Endothelial cell (in vitro differentiated cells): ENCODE data around the gene PTK7. TPM values are rescaled to one million over a fixed set of nuclear protein-coding genes. Genes with fewer than 3 reads are reported as not detected.

ENCODE experiments used
- DNase-seq: peaks from one replicate; pipeline ENCODE4 v3.0.0; 2021; ENCODE audit warnings: low spot score
- H3K27ac Mint-ChIP-seq: one replicate; pipeline ENCODE4 v1.8.0; 2021; ENCODE audit warnings: mixed read lengths, inconsistent platforms; ENCODE audit not compliant: unreplicated experiment
- H3K27me3 Mint-ChIP-seq: one replicate; pipeline ENCODE4 v1.8.0; 2021; ENCODE audit warnings: mild to moderate bottlenecking, moderate library complexity, mixed read lengths, inconsistent platforms; ENCODE audit not compliant: unreplicated experiment
- H3K36me3 Mint-ChIP-seq: one replicate; pipeline ENCODE4 v1.8.0; 2021; ENCODE audit warnings: mild to moderate bottlenecking, low read depth, mixed read lengths, inconsistent platforms; ENCODE audit not compliant: unreplicated experiment
- H3K4me1 Mint-ChIP-seq: one replicate; pipeline ENCODE4 v1.8.0; 2021; ENCODE audit warnings: mild to moderate bottlenecking, mixed read lengths, inconsistent platforms; ENCODE audit not compliant: unreplicated experiment
- H3K4me3 Mint-ChIP-seq: one replicate; pipeline ENCODE4 v1.8.0; 2021; ENCODE audit warnings: mild to moderate bottlenecking, mixed read lengths, inconsistent platforms; ENCODE audit not compliant: unreplicated experiment
- H3K9me3 Mint-ChIP-seq: one replicate; pipeline ENCODE4 v1.8.0; 2021; ENCODE audit warnings: mixed read lengths, inconsistent platforms; ENCODE audit not compliant: unreplicated experiment
- total RNA-seq: library from RNA; stranded (reverse); fragmentation: NEBNext Ultra II Directional; extraction: Animal tissue kit (Norgen Biotek cat#: 25700); gene quantifications from one replicate; pipeline ENCODE4 v1.2.1, GENCODE V29; 2021; ENCODE audit not compliant: unreplicated experiment
- TF ChIP-seq, protein P1 (sequence below): fragments of 200-600 bp; sonication (generic); IDR thresholded peaks from one replicate; pipeline ENCODE4 v1.5.0; 2021; ENCODE audit warnings: antibody characterized with exemption; ENCODE audit not compliant: unreplicated experiment

PTK7 gene
- total RNA-seq, 1 donor from 2014 or later, result 208 TPM

GRCh38 chr6:43093436-43094289 lies 17.5 kb downstream of the PTK7 start:
- no peak for DNase-seq
- Mint-ChIP-seq H3K4me3 (peak overlapping the region; percentile 59), H3K9me3 (no peaks in the 10 kb centered on the region), H3K27me3 (peaks cover 2% of the 10 kb centered on the region), H3K36me3 (peaks cover 8% of the 10 kb centered on the region), H3K27ac (peak overlapping the region; percentile 37), H3K4me1 (peaks cover 70% of the 10 kb centered on the region)
- TF ChIP-seq, protein P1, sequence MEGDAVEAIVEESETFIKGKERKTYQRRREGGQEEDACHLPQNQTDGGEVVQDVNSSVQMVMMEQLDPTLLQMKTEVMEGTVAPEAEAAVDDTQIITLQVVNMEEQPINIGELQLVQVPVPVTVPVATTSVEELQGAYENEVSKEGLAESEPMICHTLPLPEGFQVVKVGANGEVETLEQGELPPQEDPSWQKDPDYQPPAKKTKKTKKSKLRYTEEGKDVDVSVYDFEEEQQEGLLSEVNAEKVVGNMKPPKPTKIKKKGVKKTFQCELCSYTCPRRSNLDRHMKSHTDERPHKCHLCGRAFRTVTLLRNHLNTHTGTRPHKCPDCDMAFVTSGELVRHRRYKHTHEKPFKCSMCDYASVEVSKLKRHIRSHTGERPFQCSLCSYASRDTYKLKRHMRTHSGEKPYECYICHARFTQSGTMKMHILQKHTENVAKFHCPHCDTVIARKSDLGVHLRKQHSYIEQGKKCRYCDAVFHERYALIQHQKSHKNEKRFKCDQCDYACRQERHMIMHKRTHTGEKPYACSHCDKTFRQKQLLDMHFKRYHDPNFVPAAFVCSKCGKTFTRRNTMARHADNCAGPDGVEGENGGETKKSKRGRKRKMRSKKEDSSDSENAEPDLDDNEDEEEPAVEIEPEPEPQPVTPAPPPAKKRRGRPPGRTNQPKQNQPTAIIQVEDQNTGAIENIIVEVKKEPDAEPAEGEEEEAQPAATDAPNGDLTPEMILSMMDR, result no peak

DNA sequence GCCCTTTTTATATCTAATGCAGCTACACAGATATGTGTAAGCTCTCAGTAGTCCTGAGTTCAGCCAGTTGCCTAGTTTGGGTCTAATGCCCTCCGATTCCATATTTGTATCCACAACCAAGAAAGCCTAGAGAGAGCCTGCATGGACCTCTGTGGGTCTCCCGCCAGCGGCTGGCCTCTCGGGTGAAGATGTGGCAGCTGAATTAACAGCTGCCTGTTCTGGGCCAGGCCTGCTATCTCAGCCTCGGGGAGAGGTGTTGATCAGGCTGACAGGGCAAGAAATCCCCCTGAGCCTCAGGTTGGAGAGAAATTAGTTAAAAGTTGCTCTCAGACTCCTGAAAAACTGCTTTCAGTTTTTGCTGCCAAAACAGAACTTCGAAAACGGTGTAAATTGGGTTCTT lies 19.8 kb downstream of the PTK7 start:
- no peak overlapping the region for H3K4me3 Mint-ChIP-seq
- H3K4me1 Mint-ChIP-seq, result peaks cover 49% of the 10 kb centered on the region
- TF ChIP-seq, protein P1, result no peak
- no peak for DNase-seq
- H3K9me3 Mint-ChIP-seq, result no peaks in the 10 kb centered on the region
- H3K27ac Mint-ChIP-seq, result peak overlapping the region; percentile 74
- H3K36me3 Mint-ChIP-seq, result peaks cover 8% of the 10 kb centered on the region
- H3K27me3 Mint-ChIP-seq, result no peaks in the 10 kb centered on the region

DNA sequence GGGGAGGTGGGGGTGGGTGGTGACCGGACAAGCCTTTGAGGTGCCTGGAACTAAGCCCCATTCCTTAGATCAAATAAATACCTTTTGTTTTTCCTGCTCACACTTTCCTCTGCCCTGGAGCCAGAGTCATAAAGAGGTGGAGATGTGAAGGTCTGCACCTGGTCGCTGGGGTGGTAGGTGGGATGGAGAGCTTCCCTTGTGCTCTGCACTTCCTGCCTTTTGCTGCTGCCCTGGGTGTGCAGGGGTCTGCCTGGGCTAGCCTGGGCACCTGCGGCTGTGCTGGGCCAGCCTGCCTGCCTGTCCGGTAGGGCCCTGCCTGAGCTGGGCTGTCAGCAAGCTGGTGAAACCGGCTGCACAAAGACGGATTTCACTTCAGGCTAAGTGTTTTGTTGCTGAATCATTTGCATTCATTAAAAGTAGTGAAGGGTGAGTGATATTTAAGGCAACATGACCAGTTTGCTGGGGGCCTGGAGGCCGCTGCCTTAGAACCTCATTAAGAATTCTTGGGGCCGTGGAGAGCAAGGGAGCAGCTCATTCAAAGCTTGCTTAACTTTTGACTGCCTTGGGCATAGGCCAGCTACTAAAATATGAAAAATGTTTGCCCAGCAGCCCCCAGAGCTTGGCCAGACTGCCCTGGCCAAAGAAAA lies 20.5 kb downstream of the PTK7 start:
- Mint-ChIP-seq H3K4me1 (peaks cover 48% of the 10 kb centered on the region), H3K4me3 (no peak overlapping the region), H3K9me3 (no peaks in the 10 kb centered on the region), H3K27me3 (no peaks in the 10 kb centered on the region), H3K27ac (peak overlapping the region; percentile 50), H3K36me3 (peaks cover 8% of the 10 kb centered on the region)
- TF ChIP-seq, protein P1, result no peak
- DNase-seq, result no peak

DNA sequence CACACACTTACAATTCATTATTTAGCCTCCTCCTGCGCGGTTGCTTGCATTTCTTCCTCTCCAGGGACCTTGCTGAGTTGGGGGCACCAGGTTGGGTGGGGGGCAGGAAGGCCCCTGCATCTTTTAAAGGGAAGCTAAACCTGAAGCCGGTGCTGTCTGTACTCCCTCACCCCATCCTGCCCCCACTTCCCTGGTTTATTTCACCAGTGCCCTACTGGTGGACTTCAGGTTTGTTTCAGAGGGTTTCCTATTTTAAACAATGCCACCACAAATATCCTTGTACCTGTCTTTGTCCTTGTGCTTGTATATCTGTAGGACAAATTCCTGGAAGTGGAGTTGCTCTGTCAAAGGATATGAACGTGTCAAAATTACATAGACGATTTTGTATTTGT lies 21.0 kb downstream of the PTK7 start:
- Mint-ChIP-seq H3K27ac (peak overlapping the region; percentile 50), H3K27me3 (no peaks in the 10 kb centered on the region), H3K36me3 (peaks cover 8% of the 10 kb centered on the region), H3K4me1 (peaks cover 48% of the 10 kb centered on the region), H3K9me3 (no peaks in the 10 kb centered on the region), H3K4me3 (no peak overlapping the region)
- TF ChIP-seq, protein P1, result peak; percentile 12
- DNase-seq, result no peak

DNA sequence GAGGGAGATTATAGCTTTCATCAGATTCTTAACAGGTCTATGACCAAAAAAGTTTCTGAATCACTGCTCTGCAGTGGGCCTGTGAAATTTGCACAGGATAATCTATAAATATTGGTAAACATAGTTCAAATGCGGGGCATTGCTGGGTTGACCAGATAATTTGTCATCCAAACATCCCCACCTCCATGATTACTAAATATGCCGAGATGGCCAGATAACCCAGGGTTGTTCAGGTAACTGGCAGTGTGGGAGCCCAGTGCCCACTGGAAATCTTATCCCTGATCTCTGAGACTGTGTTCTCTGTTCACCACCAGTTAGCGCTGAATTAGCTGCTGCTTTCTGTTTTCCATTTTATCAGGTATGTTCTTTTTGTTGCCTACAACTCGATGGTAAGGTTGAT lies 21.4 kb downstream of the PTK7 start:
- TF ChIP-seq, protein P1, result no peak
- Mint-ChIP-seq H3K27me3 (no peaks in the 10 kb centered on the region), H3K4me3 (no peak overlapping the region), H3K27ac (peak overlapping the region; percentile 67), H3K9me3 (no peaks in the 10 kb centered on the region), H3K4me1 (peaks cover 48% of the 10 kb centered on the region), H3K36me3 (peaks cover 8% of the 10 kb centered on the region)
- no peak for DNase-seq
